Gastrocnemius medialis (tissue), 4 donors: ENCODE results near the gene ACSL6.

Source experiments
- POLR2A ChIP-seq, 2 donors: fragments of 450-650 bp; IDR thresholded peaks; one replicate each; pipeline ENCODE4 v1.6.1; 2017; ENCODE audit warnings: antibody characterized with exemption in 2 of 2, mild to moderate bottlenecking in 2 of 2, moderate library complexity in 2 of 2
- TF ChIP-seq, protein P1 (sequence below), 5 experiments: fragments of 450-650 bp in 3 of 5; fragments of 200-600 bp in 2 of 5; sonication (generic) in 2 of 5; IDR thresholded peaks in 4 of 5; conservative IDR thresholded peaks in 1 of 5; 1 replicate in 4 of 5; 2 replicates in 1 of 5; pipeline ENCODE4 v1.5.1; 2016 to 2019; ENCODE audit warnings: antibody characterized with exemption in 5 of 5, mild to moderate bottlenecking in 3 of 5, moderate library complexity in 3 of 5

DNA sequence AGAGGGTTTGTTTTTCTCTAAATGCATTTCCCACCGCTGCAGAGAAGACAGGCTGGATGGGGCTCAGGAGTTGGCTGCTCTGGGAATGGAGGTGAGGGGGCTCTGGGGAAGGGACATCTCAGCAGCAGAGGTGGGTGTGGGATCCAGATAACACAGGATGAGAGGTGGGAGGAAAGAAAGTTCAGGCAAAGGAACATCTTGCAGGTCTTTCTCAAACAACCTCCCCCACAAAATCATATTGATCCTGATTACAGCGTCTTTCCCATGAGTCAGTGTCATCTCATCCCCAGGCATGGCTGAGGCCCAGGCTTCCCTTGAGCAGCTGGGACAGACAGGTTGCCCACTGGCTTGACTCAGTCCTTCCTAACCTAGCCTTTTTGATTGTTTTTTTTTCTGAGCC is 11.3 kb upstream of the ACSL6 start:
- TF ChIP-seq, protein P1, sequence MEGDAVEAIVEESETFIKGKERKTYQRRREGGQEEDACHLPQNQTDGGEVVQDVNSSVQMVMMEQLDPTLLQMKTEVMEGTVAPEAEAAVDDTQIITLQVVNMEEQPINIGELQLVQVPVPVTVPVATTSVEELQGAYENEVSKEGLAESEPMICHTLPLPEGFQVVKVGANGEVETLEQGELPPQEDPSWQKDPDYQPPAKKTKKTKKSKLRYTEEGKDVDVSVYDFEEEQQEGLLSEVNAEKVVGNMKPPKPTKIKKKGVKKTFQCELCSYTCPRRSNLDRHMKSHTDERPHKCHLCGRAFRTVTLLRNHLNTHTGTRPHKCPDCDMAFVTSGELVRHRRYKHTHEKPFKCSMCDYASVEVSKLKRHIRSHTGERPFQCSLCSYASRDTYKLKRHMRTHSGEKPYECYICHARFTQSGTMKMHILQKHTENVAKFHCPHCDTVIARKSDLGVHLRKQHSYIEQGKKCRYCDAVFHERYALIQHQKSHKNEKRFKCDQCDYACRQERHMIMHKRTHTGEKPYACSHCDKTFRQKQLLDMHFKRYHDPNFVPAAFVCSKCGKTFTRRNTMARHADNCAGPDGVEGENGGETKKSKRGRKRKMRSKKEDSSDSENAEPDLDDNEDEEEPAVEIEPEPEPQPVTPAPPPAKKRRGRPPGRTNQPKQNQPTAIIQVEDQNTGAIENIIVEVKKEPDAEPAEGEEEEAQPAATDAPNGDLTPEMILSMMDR (IDR thresholded peaks at IDR 0.05 in 4 of 5, conservative IDR thresholded peaks at IDR 0.05 in 1 of 5): no peak
- TF ChIP-seq POLR2A (IDR thresholded peaks at IDR 0.05): no peak
